Measurements from ENCODE around the gene HOXC6. TPM values are rescaled to one million over a fixed set of nuclear protein-coding genes. Genes with fewer than 3 reads are reported as not detected.

The HOXC6 gene
- total and polyA plus RNA-seq, 8 donors, result 0.14 to 0.41 (median 0.28) TPM; not detected in 2

DNA sequence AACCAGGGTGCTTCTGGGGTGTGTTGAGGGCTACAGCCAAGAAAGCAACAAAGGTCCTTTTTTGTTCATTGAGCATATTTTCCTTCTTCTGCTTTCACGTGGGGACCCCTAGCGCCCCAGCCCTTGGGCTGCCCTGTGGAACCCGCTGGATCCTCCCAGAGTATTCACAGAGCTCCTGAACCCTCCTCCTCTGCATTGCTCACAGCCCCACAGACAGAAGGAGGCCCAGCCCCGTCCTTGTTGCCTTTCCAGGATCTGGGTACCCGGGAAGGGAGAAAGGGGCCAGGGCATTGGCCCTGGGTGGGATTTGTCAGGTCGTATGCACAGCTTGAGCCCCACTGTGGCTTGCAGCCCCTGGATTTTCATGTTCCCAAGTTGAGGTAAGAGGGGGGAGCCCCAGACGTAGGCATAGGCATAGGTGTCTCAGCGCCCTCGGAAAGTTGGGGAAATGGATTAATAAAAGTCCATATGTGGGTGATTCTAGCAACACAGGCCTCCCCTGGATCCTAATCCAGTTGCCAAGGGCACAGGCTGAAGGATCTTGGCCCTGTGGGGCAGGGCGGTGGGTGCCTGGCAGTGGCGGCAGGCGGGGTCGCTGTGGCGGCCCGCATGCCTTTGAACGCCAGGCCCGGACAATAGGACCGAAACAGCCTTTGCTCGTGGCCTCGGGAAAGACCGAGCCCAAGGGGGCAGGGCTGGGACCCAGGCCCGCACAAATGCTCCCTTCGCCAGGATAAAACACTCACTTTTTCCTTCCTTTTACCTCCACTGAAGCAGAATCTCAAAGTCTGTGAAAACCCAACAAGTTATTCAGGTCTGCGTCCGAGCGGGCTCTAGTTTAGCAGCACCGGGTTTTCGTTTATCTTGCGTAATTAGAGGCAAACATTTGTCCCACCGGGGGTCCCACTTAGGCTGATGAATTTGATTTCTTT lies 46.3 kb upstream of the HOXC6 start:
- Histone ChIP-seq H3K9me3 (no peaks in the 10 kb centered on the region), H3K27me3 (peaks cover 0 to 69% (median 27%) of the 10 kb centered on the region in 4 donors), H3K27ac (no peak overlapping the region), H3K4me1 (peaks cover 0 to 14% (median 12%) of the 10 kb centered on the region in 3 donors), H3K36me3 (no peaks in the 10 kb centered on the region), H3K4me3 (no peak overlapping the region)
- DNase-seq (peak in 1 of 6 donors; percentile 38), FAIRE-seq (no peak), ATAC-seq (no peak)
- TF ChIP-seq CTCF (IDR thresholded peaks at IDR 0.05), result no peak
- 24 to 25% methylated on average over 30 of the region's 30 CpGs for WGBS, 2 donors
- intact Hi-C loops (cut with DNase I), result no loop called here

DNA sequence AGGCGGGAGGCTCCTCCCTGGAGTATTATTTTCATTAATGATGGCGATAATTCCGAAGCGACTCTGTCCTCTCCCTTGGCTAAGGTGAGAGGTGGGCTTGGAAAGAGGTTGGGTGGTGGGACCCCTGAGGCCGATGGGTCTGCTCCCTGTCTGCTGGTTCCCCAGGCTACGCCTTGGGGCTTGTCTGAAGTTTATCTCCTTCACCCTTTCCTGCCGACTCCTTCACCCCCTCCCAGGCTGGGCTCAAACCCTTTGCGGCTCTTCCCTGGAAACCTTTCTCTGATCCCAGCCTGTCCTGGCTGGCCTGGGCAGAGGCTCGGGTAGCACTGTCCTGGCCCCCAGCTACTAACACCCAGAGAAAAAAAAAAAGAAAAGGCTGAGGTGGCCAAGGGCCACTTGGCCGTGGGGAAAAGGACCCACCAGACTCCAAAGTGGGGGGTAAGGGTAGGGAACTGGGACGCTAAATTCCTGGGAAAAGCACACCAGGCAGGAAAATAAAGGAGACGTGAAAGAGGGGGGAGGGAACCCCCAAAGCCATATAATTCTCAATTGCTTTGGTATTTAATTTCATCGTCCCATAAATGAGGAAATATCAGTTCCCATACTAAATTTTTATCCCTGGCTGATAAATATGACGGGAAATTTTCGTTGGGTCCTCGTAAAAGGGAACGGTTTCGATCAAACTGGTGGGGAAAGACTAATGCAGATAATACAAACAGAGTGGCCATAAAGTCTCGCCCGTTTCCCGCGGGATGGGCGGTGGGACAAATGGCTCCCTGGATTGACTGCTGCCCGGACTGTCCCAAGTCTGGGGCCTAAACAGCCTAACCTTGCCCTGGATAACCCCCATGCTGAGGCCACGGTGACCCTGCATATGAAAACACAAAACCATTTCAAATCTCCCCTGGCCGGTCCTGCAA lies 45.3 kb upstream of the HOXC6 start:
- intact Hi-C loops (cut with DNase I), result no loop called here
- Histone ChIP-seq H3K9me3 (no peaks in the 10 kb centered on the region), H3K4me1 (peaks cover 0 to 14% (median 12%) of the 10 kb centered on the region in 3 donors), H3K4me3 (no peak overlapping the region), H3K27me3 (peaks cover 0 to 67% (median 25%) of the 10 kb centered on the region in 4 donors), H3K27ac (no peak overlapping the region), H3K36me3 (no peaks in the 10 kb centered on the region)
- DNase-seq (peak in 1 of 6 donors; percentile 20), ATAC-seq (no peak), FAIRE-seq (no peak)
- TF ChIP-seq CTCF (IDR thresholded peaks at IDR 0.05), result no peak
- WGBS, 2 donors, result 13 to 14% methylated on average over 26 of the region's 26 CpGs

DNA sequence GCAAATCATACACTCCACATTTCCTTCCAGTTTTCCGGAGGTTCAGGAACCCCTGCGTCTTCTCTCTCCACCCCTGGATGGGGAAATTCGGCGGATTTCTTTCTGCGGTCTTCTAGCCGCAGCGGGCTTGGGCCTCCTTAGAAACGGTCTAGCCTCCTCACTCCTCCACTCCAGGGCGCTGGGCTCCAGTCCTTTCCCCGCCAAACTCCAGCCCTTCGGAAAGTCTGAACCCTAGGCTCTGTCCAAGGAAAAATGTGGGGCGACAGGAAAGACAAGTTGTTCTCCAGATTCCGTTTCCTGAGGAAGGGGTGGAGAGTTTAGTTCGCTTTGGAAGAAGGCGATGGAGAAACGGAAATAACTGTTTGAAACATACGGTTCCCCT lies 44.7 kb upstream of the HOXC6 start:
- 8% methylated on average over 17 of the region's 17 CpGs for WGBS, 2 donors
- Histone ChIP-seq H3K27me3 (peaks cover 0 to 72% (median 28%) of the 10 kb centered on the region in 4 donors), H3K4me3 (no peak overlapping the region), H3K4me1 (peaks cover 0 to 14% (median 12%) of the 10 kb centered on the region in 3 donors), H3K9me3 (no peaks in the 10 kb centered on the region), H3K36me3 (no peaks in the 10 kb centered on the region), H3K27ac (no peak overlapping the region)
- peak in 1 of 6 donors; percentile 9 for DNase-seq
- no peak for ATAC-seq
- TF ChIP-seq CTCF (IDR thresholded peaks at IDR 0.05), result no peak
- no peak for FAIRE-seq
- intact Hi-C loops (cut with DNase I), result no loop called here

DNA sequence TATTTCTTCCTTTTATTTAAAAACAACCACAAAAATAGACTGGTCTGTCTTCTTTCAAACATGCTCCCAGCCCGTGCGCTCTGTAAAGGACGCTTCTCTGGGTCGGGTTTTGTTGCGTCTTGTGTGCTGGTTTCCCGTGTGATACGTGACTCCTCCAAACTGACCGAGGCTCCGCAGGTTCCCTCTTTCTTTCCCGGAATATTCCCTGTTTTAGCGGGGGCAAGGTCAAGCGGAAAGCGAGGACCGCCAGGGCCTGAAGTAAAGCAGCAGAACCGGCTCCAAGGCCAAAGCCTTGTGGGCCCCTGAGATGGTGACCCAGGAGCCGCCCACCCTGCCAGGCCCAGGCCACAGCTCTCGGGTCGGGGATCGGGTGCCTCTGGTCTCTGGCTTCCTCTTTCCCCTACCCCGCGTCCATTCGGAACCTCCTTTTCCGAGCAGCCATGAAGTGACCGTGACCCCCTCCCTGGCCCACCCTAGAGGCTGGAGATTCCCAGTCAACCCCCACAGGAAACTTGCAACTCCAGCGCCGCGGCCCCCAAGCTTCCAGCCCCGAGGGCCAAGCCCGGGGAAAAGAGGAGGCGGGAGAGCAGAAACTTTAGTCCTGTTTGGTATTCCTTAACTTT lies 44.2 kb upstream of the HOXC6 start:
- DNase-seq, result peak in 1 of 6 donors; percentile 64
- FAIRE-seq, result no peak
- Histone ChIP-seq H3K36me3 (no peaks in the 10 kb centered on the region), H3K4me3 (no peak overlapping the region), H3K9me3 (no peaks in the 10 kb centered on the region), H3K27ac (no peak overlapping the region), H3K27me3 (peaks cover 0 to 72% (median 31%) of the 10 kb centered on the region in 4 donors), H3K4me1 (peaks cover 0 to 14% (median 12%) of the 10 kb centered on the region in 3 donors)
- intact Hi-C loops (cut with DNase I), result no loop called here
- TF ChIP-seq CTCF (IDR thresholded peaks at IDR 0.05), result no peak
- 7 to 8% methylated on average over 29 to 30 of the region's 30 CpGs for WGBS, 2 donors
- no peak for ATAC-seq
